Measurements from ENCODE around the gene CD151.

DNA sequence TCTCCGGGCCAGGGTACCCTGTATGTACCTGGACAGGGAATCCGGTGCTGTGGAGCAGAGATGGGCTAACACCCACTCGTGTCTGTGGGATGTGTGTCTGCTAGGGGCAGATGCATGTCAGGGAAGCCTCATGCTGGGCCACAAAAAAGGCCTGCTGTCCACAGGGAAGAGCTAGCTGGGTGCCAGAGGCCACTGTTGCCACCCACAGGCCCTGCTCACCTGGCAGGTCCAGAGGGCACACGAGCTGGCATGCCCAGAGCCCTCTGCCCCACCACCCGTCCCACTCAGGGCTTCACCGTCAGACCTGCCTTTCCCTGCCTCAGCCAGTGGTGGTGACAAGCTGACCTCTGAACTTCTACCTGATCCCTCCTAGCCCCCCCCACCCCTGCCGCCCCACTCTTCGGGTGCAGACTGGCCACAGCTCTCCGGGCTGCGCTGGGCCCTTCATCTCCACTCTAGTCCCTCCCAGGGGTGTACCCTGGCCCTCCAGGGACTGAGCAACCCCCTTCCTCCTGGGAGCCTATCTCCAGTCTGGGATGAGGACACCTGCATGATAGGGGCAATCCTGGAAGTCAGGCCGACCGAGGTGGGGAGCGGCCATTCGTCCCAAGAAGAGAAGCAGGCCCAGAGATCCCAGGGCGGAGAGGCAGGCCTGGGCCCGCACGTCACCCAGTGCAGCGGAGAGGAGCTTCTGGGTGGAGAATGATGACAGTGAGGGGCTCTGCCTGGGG is 36.0 kb upstream of the CD151 start:
- no peak for TF ChIP-seq ZFX (IDR thresholded peaks at IDR 0.05)
- no peak for TF ChIP-seq CTCF (IDR thresholded peaks at IDR 0.05 in 2 of 3, conservative IDR thresholded peaks at IDR 0.05 in 1 of 3; ENCODE audit: borderline replicate concordance in 1 of 3, insufficient read depth in 1 of 3, low read depth in 2 of 3, low read length in 2 of 3)
- no peak for TF ChIP-seq SP1 (IDR thresholded peaks at IDR 0.05; ENCODE audit: low read depth)
- no peak for TF ChIP-seq EZH2phosphoT487 (IDR thresholded peaks at IDR 0.05; ENCODE audit: borderline replicate concordance)
- TF ChIP-seq EZH2 (IDR thresholded peaks at IDR 0.05): no peak
- no peak for TF ChIP-seq ZNF274 (IDR thresholded peaks at IDR 0.05; ENCODE audit: low read depth, low read length)
- TF ChIP-seq CEBPB (IDR thresholded peaks at IDR 0.05; ENCODE audit: low read depth): no peak
- no peak for TF ChIP-seq POLR2A (IDR thresholded peaks at IDR 0.05; ENCODE audit: borderline replicate concordance, extremely low read depth, insufficient read depth, insufficient read length)
- TF ChIP-seq, protein P1, sequence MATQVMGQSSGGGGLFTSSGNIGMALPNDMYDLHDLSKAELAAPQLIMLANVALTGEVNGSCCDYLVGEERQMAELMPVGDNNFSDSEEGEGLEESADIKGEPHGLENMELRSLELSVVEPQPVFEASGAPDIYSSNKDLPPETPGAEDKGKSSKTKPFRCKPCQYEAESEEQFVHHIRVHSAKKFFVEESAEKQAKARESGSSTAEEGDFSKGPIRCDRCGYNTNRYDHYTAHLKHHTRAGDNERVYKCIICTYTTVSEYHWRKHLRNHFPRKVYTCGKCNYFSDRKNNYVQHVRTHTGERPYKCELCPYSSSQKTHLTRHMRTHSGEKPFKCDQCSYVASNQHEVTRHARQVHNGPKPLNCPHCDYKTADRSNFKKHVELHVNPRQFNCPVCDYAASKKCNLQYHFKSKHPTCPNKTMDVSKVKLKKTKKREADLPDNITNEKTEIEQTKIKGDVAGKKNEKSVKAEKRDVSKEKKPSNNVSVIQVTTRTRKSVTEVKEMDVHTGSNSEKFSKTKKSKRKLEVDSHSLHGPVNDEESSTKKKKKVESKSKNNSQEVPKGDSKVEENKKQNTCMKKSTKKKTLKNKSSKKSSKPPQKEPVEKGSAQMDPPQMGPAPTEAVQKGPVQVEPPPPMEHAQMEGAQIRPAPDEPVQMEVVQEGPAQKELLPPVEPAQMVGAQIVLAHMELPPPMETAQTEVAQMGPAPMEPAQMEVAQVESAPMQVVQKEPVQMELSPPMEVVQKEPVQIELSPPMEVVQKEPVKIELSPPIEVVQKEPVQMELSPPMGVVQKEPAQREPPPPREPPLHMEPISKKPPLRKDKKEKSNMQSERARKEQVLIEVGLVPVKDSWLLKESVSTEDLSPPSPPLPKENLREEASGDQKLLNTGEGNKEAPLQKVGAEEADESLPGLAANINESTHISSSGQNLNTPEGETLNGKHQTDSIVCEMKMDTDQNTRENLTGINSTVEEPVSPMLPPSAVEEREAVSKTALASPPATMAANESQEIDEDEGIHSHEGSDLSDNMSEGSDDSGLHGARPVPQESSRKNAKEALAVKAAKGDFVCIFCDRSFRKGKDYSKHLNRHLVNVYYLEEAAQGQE (IDR thresholded peaks at IDR 0.05; ENCODE audit: low read depth): no peak
- TF ChIP-seq, protein P2, sequence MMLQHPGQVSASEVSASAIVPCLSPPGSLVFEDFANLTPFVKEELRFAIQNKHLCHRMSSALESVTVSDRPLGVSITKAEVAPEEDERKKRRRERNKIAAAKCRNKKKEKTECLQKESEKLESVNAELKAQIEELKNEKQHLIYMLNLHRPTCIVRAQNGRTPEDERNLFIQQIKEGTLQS (IDR thresholded peaks at IDR 0.05): no peak
- no peak for TF ChIP-seq RAD21 (IDR thresholded peaks at IDR 0.05; ENCODE audit: low read depth)
- TF ChIP-seq ELF1 (IDR thresholded peaks at IDR 0.05; ENCODE audit: borderline replicate concordance, low read depth): no peak
- TF ChIP-seq FOSL1 (IDR thresholded peaks at IDR 0.05; ENCODE audit: low read depth): no peak
